Activated CD4-positive, alpha-beta T cell treated with anti-CD3 and anti-CD28 coated beads, Interleukin-2, Interleukin-4, amounts not matched to agents 100 ng/mL and 50 ng/mL, durations not matched to agents 16 hours and 8 hours (primary cell): ENCODE data around the gene CNTN5.
"Not testable (repeated sequence)": the region's sequence is repeated elsewhere in the genome, so short reads cannot be mapped to it uniquely, and the experiment has no call there.

Experiments used
- DNase-seq: peaks from one replicate; pipeline ENCODE4 v3.0.0-alpha.2; 2020; ENCODE audit warnings: low spot score

The CNTN5 gene

DNA sequence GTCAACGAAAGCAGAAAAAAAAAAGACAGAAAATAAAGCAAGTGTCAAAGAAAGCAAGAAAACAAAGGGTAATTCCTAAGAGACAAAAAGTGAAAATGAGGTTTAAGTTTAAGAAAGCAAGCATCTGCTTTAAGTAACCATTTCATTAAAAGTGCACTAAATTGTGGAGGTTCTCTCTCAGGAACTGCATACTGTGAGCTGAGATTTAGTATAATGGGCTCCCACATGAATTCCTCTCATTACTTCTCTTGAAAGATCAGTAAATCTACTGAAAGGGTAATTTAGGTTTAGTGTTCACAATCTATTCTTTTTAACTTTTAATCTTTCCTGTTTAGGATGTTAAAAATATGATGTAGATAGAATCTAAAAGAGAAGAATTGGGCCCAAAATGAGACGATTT is 1201.0 kb downstream of the CNTN5 start:
- DNase-seq, result no peak

- DNase-seq, result no peak
Measured at GRCh38 chr11:100224541-100225034, 1203.8 kb downstream of the CNTN5 start.

GRCh38 chr11:100229086-100229485 is 1208.3 kb downstream of the CNTN5 start:
- DNase-seq, result no peak

GRCh38 chr11:100232006-100232405 is 1211.3 kb downstream of the CNTN5 start:
- no peak for DNase-seq

- DNase-seq, result no peak
Measured at GRCh38 chr11:100235085-100235484, 1214.3 kb downstream of the CNTN5 start.

DNA sequence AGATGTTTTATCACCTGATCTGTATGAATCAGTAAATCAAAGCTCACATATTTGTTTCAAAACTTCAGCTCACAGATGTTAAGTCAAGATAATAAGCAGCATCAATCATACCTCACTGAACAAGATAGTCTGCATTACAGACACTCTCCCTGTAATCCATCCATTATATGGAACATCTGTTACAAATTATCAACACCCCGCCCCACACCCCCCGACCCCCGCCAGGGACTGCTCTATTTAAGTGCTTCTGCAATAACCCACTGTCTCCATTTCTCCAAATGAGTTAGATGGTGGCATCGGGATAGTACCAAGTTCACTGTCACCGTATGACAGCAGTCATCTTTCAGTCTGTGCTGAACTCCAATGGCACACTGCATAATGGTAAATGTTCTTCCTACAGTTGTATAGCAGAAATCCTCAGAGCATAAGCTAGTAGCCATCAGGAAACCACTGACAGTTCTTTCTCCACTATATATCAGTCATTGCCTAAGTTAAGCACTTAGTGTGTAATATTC is 1219.3 kb downstream of the CNTN5 start:
- no peak for DNase-seq

GRCh38 chr11:100247704-100248103 is 1227.0 kb downstream of the CNTN5 start:
- no peak for DNase-seq

DNA sequence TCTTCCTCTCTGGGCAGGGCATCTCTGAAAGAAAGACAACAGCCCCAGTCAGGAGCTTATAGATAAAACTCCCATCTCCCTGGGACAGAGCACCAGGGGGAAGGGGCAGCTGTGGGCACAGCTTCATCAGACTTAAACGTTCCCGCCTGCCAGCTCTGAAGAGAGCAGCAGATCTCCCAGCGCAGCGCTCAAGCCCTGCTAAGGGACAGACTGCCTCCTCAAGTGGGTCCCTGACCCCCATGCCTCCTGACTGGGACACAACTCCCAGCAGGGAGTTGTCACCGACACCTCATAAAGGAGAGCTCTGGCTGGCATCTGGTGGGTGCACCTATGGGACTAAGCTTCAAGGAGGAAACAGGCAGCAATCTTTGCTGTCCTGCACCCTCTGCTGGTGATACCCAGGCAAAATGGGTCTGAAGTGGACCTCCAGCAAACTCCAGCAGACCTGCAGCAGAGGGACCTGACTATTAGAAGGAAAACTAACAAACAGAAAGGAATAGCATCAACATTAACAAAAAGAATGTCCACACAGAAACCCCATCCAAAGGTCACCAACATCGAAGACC is 1236.6 kb downstream of the CNTN5 start:
- DNase-seq, result not testable (repeated sequence)

DNA sequence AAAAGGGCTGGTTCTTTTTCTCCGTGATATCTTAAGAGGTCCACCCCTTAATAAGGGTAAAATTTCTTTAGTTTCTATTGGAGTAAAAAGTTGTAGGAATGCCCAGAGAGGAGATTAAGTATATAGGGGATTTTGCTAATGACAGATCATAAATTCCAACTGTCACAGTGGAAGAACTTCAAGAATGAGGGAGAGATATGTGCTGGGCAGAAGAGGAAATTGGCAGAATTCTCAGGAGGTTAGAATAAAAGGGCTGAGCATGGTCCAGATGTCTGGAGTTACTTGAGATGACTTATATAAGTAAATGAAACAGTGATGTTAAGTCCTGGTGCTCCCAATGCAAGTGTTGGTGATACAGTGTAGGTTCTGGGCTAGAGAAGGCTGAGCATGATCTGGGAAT is 1248.8 kb downstream of the CNTN5 start:
- DNase-seq, result no peak

DNA sequence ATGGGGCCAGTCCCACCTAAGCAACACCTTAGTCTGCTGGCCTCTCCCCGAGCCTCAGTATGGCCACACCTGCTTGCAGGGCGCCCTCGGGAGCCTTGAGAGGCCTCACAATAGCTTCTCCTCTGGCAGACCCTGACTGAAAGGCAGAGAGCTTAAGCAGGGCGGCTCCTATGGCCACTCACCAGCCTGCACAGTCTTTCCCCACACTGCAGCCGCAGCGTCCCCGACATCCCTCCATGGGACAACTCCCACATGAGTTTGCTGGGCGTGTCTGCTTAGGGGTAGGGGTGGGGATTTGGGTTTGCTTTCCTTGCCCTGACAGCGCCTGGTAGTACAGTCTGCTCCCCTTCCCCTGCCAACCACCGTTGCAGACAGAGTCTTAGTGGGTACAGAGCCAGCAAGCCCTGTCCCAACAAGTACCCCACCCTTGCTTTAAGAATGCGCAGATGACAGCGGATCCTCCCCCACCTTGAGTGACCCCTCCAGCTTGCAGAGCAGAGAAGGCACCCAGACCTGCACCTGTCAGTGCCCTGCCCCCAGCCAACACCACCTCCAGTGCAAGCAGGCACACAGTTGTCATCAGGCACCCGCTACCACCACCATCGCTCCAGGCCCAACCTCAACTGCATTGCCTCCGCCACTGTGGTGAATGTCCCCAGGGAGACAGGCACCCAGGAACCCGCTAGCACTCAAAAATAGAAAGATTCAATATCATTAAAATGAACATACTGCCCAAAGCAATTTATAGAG is 1252.5 kb downstream of the CNTN5 start:
- no peak for DNase-seq

DNA sequence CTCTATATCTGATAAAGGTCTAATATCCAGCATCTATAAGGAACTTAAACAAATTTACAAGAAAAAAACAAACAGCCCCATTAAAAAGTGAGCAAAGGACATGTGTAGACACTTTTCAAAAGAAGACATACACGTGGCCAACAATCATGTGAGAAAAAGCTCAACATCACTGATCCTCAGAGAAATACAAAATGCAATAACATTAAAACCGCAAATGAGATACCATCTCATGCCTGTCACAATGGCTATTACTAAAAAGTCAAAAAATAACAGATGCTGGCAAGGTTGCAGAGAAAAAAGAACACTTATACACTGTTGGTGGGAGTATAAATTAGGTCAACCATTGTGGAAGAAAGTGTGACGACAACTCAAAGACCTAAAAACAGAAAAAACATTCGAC is 1253.7 kb downstream of the CNTN5 start:
- not testable (repeated sequence) for DNase-seq

- DNase-seq, result no peak
Measured at GRCh38 chr11:100294748-100295147, 1274.0 kb downstream of the CNTN5 start.

DNA sequence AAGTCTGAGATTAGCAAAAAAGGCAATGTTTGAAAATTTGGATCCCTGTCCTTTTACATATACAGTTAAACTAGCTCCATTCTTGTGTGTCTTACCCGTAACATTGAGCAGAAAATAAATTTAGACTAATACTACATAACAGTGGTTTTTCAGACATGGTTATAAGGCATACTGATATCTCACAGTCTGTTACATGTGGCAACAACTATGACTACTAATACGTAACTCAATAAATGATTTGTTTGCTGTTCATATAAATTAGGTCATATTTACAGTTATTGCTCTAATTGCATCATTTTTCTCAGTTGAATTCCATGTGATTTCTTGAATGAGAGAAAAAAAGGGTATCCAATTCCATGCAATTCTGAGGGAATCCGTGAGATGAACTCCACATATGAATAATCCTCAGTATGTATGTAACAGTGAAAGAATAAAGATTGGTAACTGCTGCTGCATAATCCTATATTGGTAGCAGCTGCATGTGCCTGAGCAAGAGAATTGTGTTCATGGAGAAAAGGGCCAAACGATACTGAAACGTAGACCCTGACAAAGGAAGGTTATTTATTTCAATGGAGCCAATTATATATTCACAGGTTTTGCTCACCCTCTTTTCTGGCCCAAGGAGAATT is 1275.4 kb downstream of the CNTN5 start:
- no peak for DNase-seq

DNA sequence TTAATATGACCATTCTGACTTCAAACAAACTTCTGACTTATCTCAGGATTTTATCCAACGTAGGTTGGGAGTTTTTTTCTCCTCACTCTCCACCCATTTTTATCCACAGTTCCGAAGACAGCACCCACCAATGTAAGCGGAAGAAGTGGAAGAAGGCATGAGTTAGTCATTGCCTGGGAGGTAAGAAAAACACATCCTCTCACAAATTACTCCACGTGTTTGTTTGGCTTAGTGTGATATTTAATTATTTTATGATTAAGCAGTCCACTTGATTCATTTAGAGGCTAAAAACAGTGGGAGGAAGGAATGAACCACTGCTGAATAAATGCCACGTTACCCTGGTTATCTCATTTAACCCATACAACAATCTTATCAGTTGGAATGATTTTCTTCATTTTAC is 1276.8 kb downstream of the CNTN5 start:
- no peak for DNase-seq

DNA sequence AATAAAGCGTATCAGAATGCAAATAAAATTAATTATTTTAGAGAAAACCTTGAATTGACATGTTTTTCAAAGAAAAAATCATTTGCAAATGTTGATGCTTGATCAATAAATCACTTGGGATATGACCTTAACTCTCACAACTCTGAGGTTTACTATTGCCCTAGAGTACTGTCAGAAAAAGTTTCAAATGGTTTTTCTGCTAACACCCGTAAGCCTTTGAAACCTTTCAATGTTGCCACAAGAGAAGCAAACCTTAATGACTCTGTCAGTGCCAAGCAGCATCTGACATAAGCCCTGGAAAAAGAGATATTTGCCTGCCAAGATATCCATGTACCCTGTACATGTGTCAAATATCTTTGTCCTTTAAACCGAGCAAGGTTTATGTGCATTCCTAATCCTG is 1282.1 kb downstream of the CNTN5 start:
- no peak for DNase-seq

DNA sequence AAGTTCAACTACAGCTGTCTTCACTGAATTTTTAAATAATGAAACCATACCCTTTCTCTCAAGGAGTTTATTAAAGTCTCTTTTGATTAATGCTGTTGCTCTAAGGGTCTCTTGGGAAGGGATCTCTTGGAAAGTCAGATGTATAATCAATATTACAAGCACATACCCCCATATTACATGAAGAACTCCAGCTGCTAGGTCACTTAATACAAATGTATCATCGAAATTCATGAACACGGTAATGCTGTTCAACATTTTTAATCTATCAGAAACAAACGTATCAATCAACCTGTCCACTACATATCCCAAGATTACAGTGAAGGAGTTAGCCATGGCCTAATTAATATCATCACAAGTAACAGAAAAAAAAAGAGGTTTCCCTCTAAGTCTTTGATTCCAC is 1283.1 kb downstream of the CNTN5 start:
- no peak for DNase-seq

GRCh38 chr11:100308202-100308601 is 1287.5 kb downstream of the CNTN5 start:
- no peak for DNase-seq

GRCh38 chr11:100315946-100316345 is 1295.2 kb downstream of the CNTN5 start:
- no peak for DNase-seq

GRCh38 chr11:100316952-100317351 is 1296.2 kb downstream of the CNTN5 start:
- no peak for DNase-seq

- DNase-seq, result no peak
Measured at GRCh38 chr11:100319691-100320090, 1298.9 kb downstream of the CNTN5 start.

DNA sequence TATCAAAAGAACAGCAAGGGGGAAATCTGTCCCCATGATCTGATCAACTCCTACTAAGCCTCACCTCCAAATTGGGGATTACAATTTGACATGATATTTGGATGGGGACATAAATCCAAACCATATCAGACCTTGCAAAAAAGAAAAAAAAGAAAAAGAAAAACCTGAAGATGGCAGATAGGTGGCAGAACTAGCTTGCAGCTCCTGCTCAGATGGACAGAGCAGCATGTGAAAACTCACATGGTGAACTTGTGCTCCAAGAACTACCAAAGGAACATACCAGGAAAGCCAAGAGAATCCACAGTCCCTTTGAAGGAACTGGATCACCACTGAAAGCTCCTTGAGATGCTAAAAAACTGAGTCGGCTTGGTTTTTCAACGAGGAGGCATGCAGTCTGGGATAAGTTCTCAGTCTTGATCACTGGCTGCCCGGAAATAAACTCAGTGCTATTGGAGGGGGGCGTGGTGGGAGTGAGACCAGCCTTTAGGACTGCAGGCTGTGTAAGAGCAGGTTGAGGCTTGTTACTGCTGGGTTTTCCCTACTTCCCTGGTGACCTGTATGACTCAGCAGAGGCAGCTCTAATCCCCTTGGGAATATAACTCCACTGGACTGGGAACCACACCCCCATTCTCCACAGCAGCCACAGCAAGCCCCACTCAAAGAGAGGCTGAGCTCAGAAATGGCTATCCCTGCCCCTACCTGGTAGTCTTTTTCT is 1308.0 kb downstream of the CNTN5 start:
- no peak for DNase-seq

DNA sequence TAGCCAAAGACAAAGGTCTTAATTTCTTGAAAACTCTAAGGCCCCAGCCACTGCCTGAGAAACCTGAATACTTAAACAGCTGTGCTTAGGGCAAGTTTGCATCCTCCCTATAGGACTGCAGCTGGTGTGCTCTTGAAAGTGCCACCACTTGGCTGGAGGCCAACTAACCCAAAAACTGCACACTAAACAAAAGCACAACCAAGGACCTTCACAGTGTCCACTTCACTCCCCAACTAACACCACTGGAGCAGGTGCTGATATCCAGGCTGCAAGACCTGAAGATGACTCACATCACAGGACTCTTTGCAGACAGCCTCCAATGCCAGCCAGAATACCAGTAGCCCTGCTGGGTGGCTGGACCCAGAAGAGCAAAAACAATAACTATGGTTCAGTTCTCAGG is 1308.6 kb downstream of the CNTN5 start:
- DNase-seq, result no peak

- no peak for DNase-seq
Measured at GRCh38 chr11:100336873-100337272, 1316.1 kb downstream of the CNTN5 start.
